Kidney (tissue), 14 donors: ENCODE results near the gene RBM8A. TPM values are rescaled to one million over a fixed set of nuclear protein-coding genes. Genes with fewer than 3 reads are reported as not detected.

Experiments used
- DNase-seq, 5 donors: peaks; one replicate each; pipeline ENCODE4 v3.0.0-alpha.2; 2013 to 2020
- FAIRE-seq: peaks from 2 replicates; lab custom pipeline; 2012; peaks lifted over from hg19 to GRCh38; lab: Jason Lieb, UNC
- H3K27ac ChIP-seq, 2 donors: one replicate each; pipeline ENCODE4 v1.7.0; 2013; ENCODE audit warnings: low read depth in 2 of 2, low read length in 2 of 2, inconsistent platforms in 1 of 2
- H3K27me3 ChIP-seq: one replicate; pipeline ENCODE4 v1.7.1; 2013; ENCODE audit warnings: low read length, inconsistent platforms; ENCODE audit not compliant: control insufficient read depth, insufficient read depth
- H3K36me3 ChIP-seq, 3 donors: one replicate each; pipeline versions ENCODE4 v1.7.0 to v1.7.1; 2013; ENCODE audit warnings: low read length in 3 of 3, control low read depth in 1 of 3, inconsistent platforms in 1 of 3; ENCODE audit not compliant: insufficient read depth in 3 of 3, control insufficient read depth in 2 of 3
- H3K4me1 ChIP-seq, 3 donors: one replicate each; pipeline versions ENCODE4 v1.7.0 to v1.7.1; 2013; ENCODE audit warnings: low read length in 3 of 3, inconsistent platforms in 1 of 3, low read depth in 1 of 3; ENCODE audit not compliant: control insufficient read depth in 2 of 3, insufficient read depth in 2 of 3
- H3K4me3 ChIP-seq, 3 donors: one replicate each; pipeline versions ENCODE4 v1.7.0 to v1.8.1; 2013; ENCODE audit warnings: low read length in 3 of 3, control low read depth in 1 of 3, inconsistent platforms in 1 of 3
- H3K9ac ChIP-seq, 3 donors: one replicate each; pipeline versions ENCODE4 v1.7.0 to v1.7.1; 2013; ENCODE audit warnings: low read length in 3 of 3, control low read depth in 1 of 3, inconsistent platforms in 1 of 3
- H3K9me3 ChIP-seq, 3 donors: one replicate each; pipeline versions ENCODE4 v1.7.0 to v1.7.1; 2013; ENCODE audit warnings: low read length in 3 of 3, control low read depth in 1 of 3, inconsistent platforms in 1 of 3; ENCODE audit not compliant: control insufficient read depth in 2 of 3, insufficient read depth in 1 of 3
- intact Hi-C: fragments of 100-400 bp; cut with DNase I; formaldehyde crosslinking; loops from one replicate; pipeline ENCODE4 v1.11.1; 2022
- polyA plus RNA-seq: library from polyadenylated mRNA; stranded (reverse); fragments of 350-450 nt; fragmentation: Illumina TruSeq; extraction: RNeasy Lipid Tissue Mini Kit (QIAGEN cat#74804); gene quantifications from one replicate; pipeline ENCODE4 v1.2.3, GENCODE V29; 2014; ENCODE audit warnings: low read depth, low replicate concordance; ENCODE audit not compliant: insufficient read depth
- total RNA-seq: library from RNA; stranded (reverse); fragmentation: NEBNext Ultra II Directional; extraction: Animal tissue kit (Norgen Biotek cat#: 25700); gene quantifications from one replicate; pipeline ENCODE4 v1.2.1, GENCODE V29; 2021
- TF ChIP-seq, protein P1 (sequence below): IDR thresholded peaks from 3 replicates; pipeline ENCODE4 v1.5.1; 2012; ENCODE audit warnings: mild to moderate bottlenecking, moderate library complexity, borderline replicate concordance; ENCODE audit not compliant: insufficient read depth; ENCODE audit errors: extremely low read depth
- donor health status: control.
- donor health status: control.
- donor health status: control.
- donor health status: control.
- donor health status: control.
- donor health status: DM: yes; HTN: yes; CAD: no.
- donor health status: Normal renal cell carcinoma (clear cell type).

The RBM8A gene
- total and polyA plus RNA-seq, 2 donors from 2014 or later = 105 to 131 TPM

DNA sequence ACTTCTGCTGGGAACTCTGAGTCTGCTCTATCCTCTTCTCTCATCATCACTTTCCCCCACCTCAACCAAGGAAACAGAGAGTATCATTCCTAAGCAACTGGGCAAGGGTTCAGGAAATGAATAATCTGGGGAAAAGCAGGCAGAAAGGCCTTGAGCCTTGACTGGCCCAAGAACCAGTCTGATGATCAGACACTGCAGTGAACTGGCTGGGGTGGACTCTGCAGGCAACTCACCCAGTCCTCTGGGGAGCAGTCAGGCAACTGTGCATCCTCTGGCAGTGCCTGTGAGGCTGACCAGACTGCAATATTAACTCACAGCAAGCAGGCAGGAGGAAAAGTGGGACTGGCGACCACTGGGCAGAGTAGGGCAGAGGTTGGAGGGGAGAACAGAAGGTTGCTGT is 42.6 kb downstream of the RBM8A start:
- H3K4me1 ChIP-seq = peaks cover 0 to 7% (median 0%) of the 10 kb centered on the region in 3 donors
- FAIRE-seq (no peak), DNase-seq (no peak)
- no peak overlapping the region for H3K9ac ChIP-seq
- no peak overlapping the region for H3K27ac ChIP-seq
- H3K27me3 ChIP-seq = no peaks in the 10 kb centered on the region
- no peaks in the 10 kb centered on the region for H3K36me3 ChIP-seq
- H3K4me3 ChIP-seq = no peak overlapping the region
- no peaks in the 10 kb centered on the region for H3K9me3 ChIP-seq
- TF ChIP-seq, protein P1, sequence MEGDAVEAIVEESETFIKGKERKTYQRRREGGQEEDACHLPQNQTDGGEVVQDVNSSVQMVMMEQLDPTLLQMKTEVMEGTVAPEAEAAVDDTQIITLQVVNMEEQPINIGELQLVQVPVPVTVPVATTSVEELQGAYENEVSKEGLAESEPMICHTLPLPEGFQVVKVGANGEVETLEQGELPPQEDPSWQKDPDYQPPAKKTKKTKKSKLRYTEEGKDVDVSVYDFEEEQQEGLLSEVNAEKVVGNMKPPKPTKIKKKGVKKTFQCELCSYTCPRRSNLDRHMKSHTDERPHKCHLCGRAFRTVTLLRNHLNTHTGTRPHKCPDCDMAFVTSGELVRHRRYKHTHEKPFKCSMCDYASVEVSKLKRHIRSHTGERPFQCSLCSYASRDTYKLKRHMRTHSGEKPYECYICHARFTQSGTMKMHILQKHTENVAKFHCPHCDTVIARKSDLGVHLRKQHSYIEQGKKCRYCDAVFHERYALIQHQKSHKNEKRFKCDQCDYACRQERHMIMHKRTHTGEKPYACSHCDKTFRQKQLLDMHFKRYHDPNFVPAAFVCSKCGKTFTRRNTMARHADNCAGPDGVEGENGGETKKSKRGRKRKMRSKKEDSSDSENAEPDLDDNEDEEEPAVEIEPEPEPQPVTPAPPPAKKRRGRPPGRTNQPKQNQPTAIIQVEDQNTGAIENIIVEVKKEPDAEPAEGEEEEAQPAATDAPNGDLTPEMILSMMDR = no peak
- intact Hi-C loops = no loop called here

DNA sequence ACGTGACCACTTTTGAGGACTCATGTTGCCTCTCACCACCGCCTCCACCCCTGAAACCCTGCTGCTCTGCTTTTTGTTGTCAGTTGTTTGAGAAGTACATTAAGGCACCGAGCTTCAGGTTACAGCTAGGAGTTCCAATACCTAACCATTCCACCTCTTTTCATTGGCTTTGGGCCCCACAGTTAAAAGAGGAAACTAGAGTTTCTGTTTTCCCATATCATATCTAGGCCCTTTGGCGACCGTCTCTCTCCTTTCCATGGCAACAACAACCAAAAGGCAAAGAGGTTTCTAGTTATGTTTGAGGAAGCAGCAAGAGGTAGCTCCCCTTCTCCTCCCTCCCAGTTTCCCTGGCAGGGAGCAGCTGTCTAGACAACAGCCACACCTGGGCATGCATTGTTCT is 47.5 kb downstream of the RBM8A start:
- peaks cover 0 to 2% (median 0%) of the 10 kb centered on the region in 3 donors for H3K4me1 ChIP-seq
- no peaks in the 10 kb centered on the region for H3K36me3 ChIP-seq
- FAIRE-seq (no peak), DNase-seq (no peak)
- TF ChIP-seq, protein P1 = no peak
- no peak overlapping the region for H3K4me3 ChIP-seq
- no peaks in the 10 kb centered on the region for H3K27me3 ChIP-seq
- H3K27ac ChIP-seq = no peak overlapping the region
- intact Hi-C loops = no loop called here
- H3K9ac ChIP-seq = no peak overlapping the region
- H3K9me3 ChIP-seq = no peaks in the 10 kb centered on the region

DNA sequence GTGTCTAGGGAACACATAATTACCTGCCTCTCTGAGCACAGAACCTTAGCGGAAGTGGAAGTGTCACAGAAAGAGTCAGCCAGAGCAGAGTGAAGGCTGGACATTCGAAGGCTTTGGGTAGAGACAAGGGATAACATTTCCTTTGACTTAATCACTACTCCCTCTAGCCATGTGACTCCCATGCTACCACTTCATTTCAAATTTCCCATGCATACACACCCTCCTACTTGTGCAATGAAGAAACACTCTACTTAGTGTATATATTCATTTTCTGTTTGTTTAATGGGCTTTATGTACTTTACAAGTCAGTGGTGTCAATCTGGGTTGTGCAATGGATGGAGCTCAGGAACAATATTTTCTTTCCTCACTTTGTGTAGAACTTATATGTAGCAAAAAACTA is 48.6 kb downstream of the RBM8A start:
- Histone ChIP-seq H3K27ac (no peak overlapping the region), H3K4me3 (no peak overlapping the region), H3K9ac (no peak overlapping the region), H3K4me1 (peaks cover 0 to 2% (median 0%) of the 10 kb centered on the region in 3 donors), H3K36me3 (no peaks in the 10 kb centered on the region), H3K27me3 (no peaks in the 10 kb centered on the region), H3K9me3 (no peaks in the 10 kb centered on the region)
- intact Hi-C loops = no loop called here
- no peak for FAIRE-seq
- TF ChIP-seq, protein P1 = no peak
- no peak for DNase-seq

DNA sequence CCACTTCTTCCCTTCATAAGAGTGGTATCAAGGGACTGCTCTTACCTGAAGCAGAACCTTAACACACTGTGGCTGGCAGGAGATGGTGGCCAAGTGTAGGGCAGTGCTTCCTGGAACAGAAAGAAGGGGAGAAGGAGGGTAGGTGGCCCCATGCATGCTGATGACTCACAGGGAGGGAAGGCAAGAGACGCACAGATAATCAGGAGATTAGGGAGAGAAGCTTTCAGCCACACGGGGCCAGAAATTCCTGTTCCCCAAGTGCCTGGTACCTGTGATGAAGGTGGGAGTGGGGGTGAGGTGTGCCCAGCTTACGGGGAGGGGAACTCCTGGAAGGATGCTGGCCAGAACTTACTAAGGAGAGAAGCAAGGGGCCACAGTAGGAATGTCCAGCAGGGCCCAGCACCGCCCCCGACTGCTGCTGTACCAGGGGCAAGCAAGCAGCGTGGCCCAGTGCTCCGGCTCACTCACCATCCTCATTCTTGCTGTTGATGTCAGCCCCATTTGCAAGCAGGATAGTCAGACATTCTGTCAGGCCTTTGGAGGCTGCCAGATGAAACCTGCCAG is 49.3 kb downstream of the RBM8A start:
- H3K4me1 ChIP-seq = peaks cover 0 to 2% (median 0%) of the 10 kb centered on the region in 3 donors
- DNase-seq (no peak), FAIRE-seq (no peak)
- no peaks in the 10 kb centered on the region for H3K9me3 ChIP-seq
- no peak overlapping the region for H3K4me3 ChIP-seq
- intact Hi-C loops = no loop called here
- no peak overlapping the region for H3K9ac ChIP-seq
- no peaks in the 10 kb centered on the region for H3K27me3 ChIP-seq
- H3K27ac ChIP-seq = no peak overlapping the region
- TF ChIP-seq, protein P1 = no peak
- no peaks in the 10 kb centered on the region for H3K36me3 ChIP-seq
